HG02571 (cell line): ENCODE measurements around the gene SLC25A36.
"Not testable (repeated sequence)": the region's sequence is repeated elsewhere in the genome, so short reads cannot be mapped to it uniquely, and the experiment has no call there.

ENCODE experiments used
- ATAC-seq: cut with Tn5 transposase; IDR thresholded peaks from one replicate; pipeline ENCODE4 v1.9.1; 2021; ENCODE audit warnings: mild to moderate bottlenecking, moderate library complexity; ENCODE audit not compliant: unreplicated experiment

Gene SLC25A36

GRCh38 chr3:140931016-140931454, 10.6 kb upstream of the SLC25A36 start:
- ATAC-seq: no peak

GRCh38 chr3:140931801-140932200, 9.8 kb upstream of the SLC25A36 start:
- no peak for ATAC-seq

- no peak for ATAC-seq
Observed at GRCh38 chr3:140933109-140933508, 8.5 kb upstream of the SLC25A36 start.

GRCh38 chr3:140933552-140933951, 8.1 kb upstream of the SLC25A36 start:
- no peak for ATAC-seq

GRCh38 chr3:140939305-140939704, 2.3 kb upstream of the SLC25A36 start:
- ATAC-seq: not testable (repeated sequence)

GRCh38 chr3:140941090-140941433, 574 bp upstream of the SLC25A36 start:
- no peak for ATAC-seq

GRCh38 chr3:140942221-140943104, 827 bp downstream of the SLC25A36 start:
- ATAC-seq: peak; percentile 37

- ATAC-seq: no peak
Observed at GRCh38 chr3:140943781-140944552, 2.3 kb downstream of the SLC25A36 start.

- no peak for ATAC-seq
Observed at GRCh38 chr3:140948460-140949249, 7.0 kb downstream of the SLC25A36 start.

- ATAC-seq: no peak
Observed at GRCh38 chr3:140950144-140950543, 8.5 kb downstream of the SLC25A36 start.

GRCh38 chr3:140950863-140951262, 9.2 kb downstream of the SLC25A36 start:
- no peak for ATAC-seq

GRCh38 chr3:140951750-140952149, 10.1 kb downstream of the SLC25A36 start:
- ATAC-seq: not testable (repeated sequence)

- no peak for ATAC-seq
Observed at GRCh38 chr3:140953028-140953960, 11.7 kb downstream of the SLC25A36 start.

GRCh38 chr3:140954576-140954975, 12.9 kb downstream of the SLC25A36 start:
- no peak for ATAC-seq

GRCh38 chr3:140955645-140956044, 14.0 kb downstream of the SLC25A36 start:
- ATAC-seq: no peak

GRCh38 chr3:140956058-140956835, 14.6 kb downstream of the SLC25A36 start:
- no peak for ATAC-seq

- ATAC-seq: no peak
Observed at GRCh38 chr3:140972833-140973232, 31.2 kb downstream of the SLC25A36 start.

GRCh38 chr3:140974900-140975299, 33.3 kb downstream of the SLC25A36 start:
- ATAC-seq: no peak

GRCh38 chr3:140980663-140981062, 39.0 kb downstream of the SLC25A36 start:
- no peak for ATAC-seq
